HepG2 (cell line): ENCODE measurements around the gene GP1BA. TPM values are rescaled to one million over a fixed set of nuclear protein-coding genes. Genes with fewer than 3 reads are reported as not detected.

Experiments used
- ARID5B ChIP-seq: IDR thresholded peaks from 2 replicates; pipeline ENCODE4 v1.4.0; 2020; ENCODE audit warnings: mild to moderate bottlenecking, missing genetic modification reagents
- FOXO4 ChIP-seq: sonication (generic); formaldehyde crosslinking; conservative IDR thresholded peaks from 2 replicates; pipeline ENCODE4 v1.8.1; 2023; ENCODE audit warnings: missing genetic modification reagents
- MAZ ChIP-seq, 2 experiments: sonication (generic) in 1 of 2; formaldehyde crosslinking in 1 of 2; IDR thresholded peaks; 2 replicates each; pipeline versions ENCODE4 v1.5.0 to v1.6.1; 2012 to 2020; ENCODE audit warnings: low read depth in 2 of 2, mild to moderate bottlenecking in 2 of 2, borderline replicate concordance in 1 of 2, improper control_type of control experiment in 1 of 2, low read length in 1 of 2, missing genetic modification reagents in 1 of 2, moderate library complexity in 1 of 2
- PHF21A ChIP-seq: sonication (generic); formaldehyde crosslinking; IDR thresholded peaks from 2 replicates; pipeline ENCODE4 v1.5.0; 2020; ENCODE audit warnings: mild to moderate bottlenecking, missing genetic modification reagents
- PRDM4 ChIP-seq: sonication (generic); formaldehyde crosslinking; IDR thresholded peaks from 2 replicates; pipeline ENCODE4 v1.9.0; 2021; ENCODE audit warnings: missing genetic modification reagents, borderline replicate concordance
- THAP8 ChIP-seq: sonication (generic); formaldehyde crosslinking; IDR thresholded peaks from 2 replicates; pipeline ENCODE4 v1.5.1; 2020; ENCODE audit warnings: missing genetic modification reagents, mild to moderate bottlenecking, borderline replicate concordance
- ZBTB14 ChIP-seq: sonication (generic); formaldehyde crosslinking; IDR thresholded peaks from 2 replicates; pipeline ENCODE4 v1.4.0; 2020; ENCODE audit warnings: missing genetic modification reagents
- ZFX ChIP-seq: sonication (generic); formaldehyde crosslinking; IDR thresholded peaks from 2 replicates; pipeline ENCODE4 v1.4.0; 2020; ENCODE audit warnings: mild to moderate bottlenecking, low read depth, missing genetic modification reagents, moderate library complexity
- ZMYM2 ChIP-seq: sonication (generic); formaldehyde crosslinking; IDR thresholded peaks from 2 replicates; pipeline ENCODE4 v1.8.0; 2022; ENCODE audit warnings: mild to moderate bottlenecking, missing genetic modification reagents
- ZNF121 ChIP-seq: sonication (generic); formaldehyde crosslinking; IDR thresholded peaks from 2 replicates; pipeline ENCODE4 v1.5.0; 2020; ENCODE audit warnings: mild to moderate bottlenecking, missing genetic modification reagents
- ZNF280D ChIP-seq: sonication (generic); formaldehyde crosslinking; IDR thresholded peaks from 2 replicates; pipeline ENCODE4 v1.5.1; 2020; ENCODE audit warnings: mild to moderate bottlenecking, missing genetic modification reagents
- ZNF713 ChIP-seq: sonication (generic); formaldehyde crosslinking; IDR thresholded peaks from 2 replicates; pipeline ENCODE4 v1.4.0; 2020; ENCODE audit warnings: mild to moderate bottlenecking, missing genetic modification reagents
- ZNF766 ChIP-seq: sonication (generic); formaldehyde crosslinking; IDR thresholded peaks from 2 replicates; pipeline ENCODE4 v1.5.0; 2020; ENCODE audit warnings: missing genetic modification reagents, borderline replicate concordance
- polyA plus RNA-seq, 8 experiments: library from polyadenylated mRNA; depleted of rRNA in 3 of 8; stranded (reverse) in 7 of 8; unstranded in 1 of 8; fragments of >200 nt; fragmentation: Illumina TruSeq in 4 of 8; extraction: Trizol in 4 of 8; gene quantifications; 2 replicates each; pipeline versions ENCODE4 v1.2.1 to v1.2.3, GENCODE V29; 2011 to 2016; ENCODE audit warnings: low read depth in 4 of 8, missing spikeins in 1 of 8, mixed read lengths in 1 of 8; ENCODE audit not compliant: insufficient read depth in 1 of 8
- total RNA-seq, 5 experiments: library from RNA; depleted of rRNA; stranded (reverse); fragments of >200 nt; fragmentation: Illumina TruSeq; extraction: Trizol; gene quantifications; 2 replicates each; pipeline ENCODE4 v1.2.3, GENCODE V29; 2016; ENCODE audit warnings: low read depth in 1 of 5

Gene GP1BA
- total and polyA plus RNA-seq, 2 of the 13 experiments (the other 11 are each of a cell fraction or from before 2014, with no cell fraction given) = not detected

- TF ChIP-seq ARID5B (CRISPR knock-in tag) (peak; percentile 38), FOXO4 (CRISPR knock-in tag) (0 out of 2 replicates have a peak, but pooled peaks have one; percentile 79), ZFX (CRISPR knock-in tag) (peak; percentile 62; the same call in 1 of the 2 replicates), PHF21A (peak; percentile 66; the same call in 1 of the 2 replicates), ZNF121 (CRISPR knock-in tag) (peak; percentile 70), ZNF280D (no peak), ZMYM2 (CRISPR knock-in tag) (peak; percentile 77), THAP8 (CRISPR knock-in tag) (0 out of 2 replicates have a peak, but pooled peaks have one; percentile 74), ZBTB14 (peak; percentile 44; the same call in 1 of the 2 replicates), PRDM4 (CRISPR knock-in tag) (no peak), ZNF766 (CRISPR knock-in tag) (0 out of 2 replicates have a peak, but pooled peaks have one; percentile 28), ZNF713 (CRISPR knock-in tag) (0 out of 2 replicates have a peak, but pooled peaks have one; percentile 25), MAZ (IDR thresholded peaks at IDR 0.05; ENCODE audit: borderline replicate concordance, low read depth, low read length) (no peak), MAZ (CRISPR knock-in tag; IDR thresholded peaks at IDR 0.05; ENCODE audit: low read depth) (0 out of 2 replicates have a peak, but pooled peaks have one; percentile 11)
Observed at GRCh38 chr17:4908711-4909496, 23.2 kb upstream of the GP1BA start (continued).
